H54 (cell line): ENCODE results near the gene RNF212.
"Not testable (repeated sequence)": the region's sequence is repeated elsewhere in the genome, so short reads cannot be mapped to it uniquely, and the experiment has no call there.

Experiments used
- DNase-seq: peaks from one replicate; pipeline ENCODE4 v3.0.0; 2011; ENCODE audit warnings: low spot score, mixed read lengths; ENCODE audit not compliant: insufficient read length
- FAIRE-seq: peaks from 3 replicates; lab custom pipeline; 2011; peaks lifted over from hg19 to GRCh38; lab: Jason Lieb, UNC
- POLR2A ChIP-seq: IDR thresholded peaks from 2 replicates; pipeline ENCODE4 v1.6.1; 2011; ENCODE audit warnings: low read depth, mild to moderate bottlenecking, low read length

RNF212 gene

GRCh38 chr4:1133033-1133432 lies 19.7 kb upstream of the RNF212 start:
- DNase-seq, result no peak
- TF ChIP-seq POLR2A, result no peak
- FAIRE-seq, result no peak

GRCh38 chr4:1130316-1131186 lies 17.2 kb upstream of the RNF212 start:
- DNase-seq, result peak; percentile 53
- no peak for TF ChIP-seq POLR2A
- FAIRE-seq, result no peak

- FAIRE-seq (no peak), DNase-seq (no peak)
- no peak for TF ChIP-seq POLR2A
Measured at GRCh38 chr4:1126506-1126905, 13.1 kb upstream of the RNF212 start.

GRCh38 chr4:1125466-1125865 lies 12.1 kb upstream of the RNF212 start:
- not testable (repeated sequence) for FAIRE-seq

GRCh38 chr4:1124818-1125217 lies 11.5 kb upstream of the RNF212 start:
- DNase-seq (no peak), FAIRE-seq (no peak)
- no peak for TF ChIP-seq POLR2A

More at GRCh38 chr4:1125466-1125865, 12.1 kb upstream of the RNF212 start:
- DNase-seq, result not testable (repeated sequence)

- TF ChIP-seq POLR2A, result no peak
- no peak for DNase-seq
- no peak for FAIRE-seq
Measured at GRCh38 chr4:1122505-1122904, 9.1 kb upstream of the RNF212 start.

GRCh38 chr4:1116838-1117237 lies 3.5 kb upstream of the RNF212 start:
- DNase-seq (no peak), FAIRE-seq (no peak)
- TF ChIP-seq POLR2A, result no peak

GRCh38 chr4:1115528-1116293 lies 2.3 kb upstream of the RNF212 start:
- no peak for TF ChIP-seq POLR2A
- FAIRE-seq (no peak), DNase-seq (no peak)

GRCh38 chr4:1112821-1113182 lies 562 bp downstream of the RNF212 start:
- FAIRE-seq (no peak), DNase-seq (no peak)
- TF ChIP-seq POLR2A, result no peak

GRCh38 chr4:1112174-1112820 lies 1.1 kb downstream of the RNF212 start:
- no peak for DNase-seq
- TF ChIP-seq POLR2A, result no peak
- FAIRE-seq, result no peak

- DNase-seq (no peak), FAIRE-seq (no peak)
- TF ChIP-seq POLR2A, result no peak
Measured at GRCh38 chr4:1111259-1111809, 2.0 kb downstream of the RNF212 start.

- DNase-seq (no peak), FAIRE-seq (no peak)
- no peak for TF ChIP-seq POLR2A
Measured at GRCh38 chr4:1109898-1110506, 3.4 kb downstream of the RNF212 start.

GRCh38 chr4:1109333-1109732 lies 4.0 kb downstream of the RNF212 start:
- FAIRE-seq (no peak), DNase-seq (no peak)
- TF ChIP-seq POLR2A, result no peak
